Measurements from ENCODE around the gene SLC24A3.

The SLC24A3 gene

DNA sequence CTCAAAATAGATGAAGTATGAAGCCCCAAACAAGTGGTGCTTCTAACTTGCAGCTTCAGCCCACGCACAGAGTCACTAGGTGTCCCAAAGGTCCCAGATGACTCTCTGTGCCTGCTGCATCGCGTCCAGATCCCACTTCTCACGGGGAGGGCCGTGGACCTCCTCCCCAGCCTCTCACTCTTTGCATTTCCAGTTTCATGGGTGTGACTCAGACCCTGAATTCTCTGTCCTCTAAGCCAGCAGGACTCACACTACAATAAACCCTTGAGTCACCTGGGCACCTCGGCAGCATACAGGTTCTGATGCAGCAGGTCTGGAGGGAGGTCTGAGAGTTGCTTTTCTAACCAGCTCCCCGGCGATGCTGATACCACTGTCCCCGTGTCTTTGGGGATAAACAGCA lies 431.6 kb downstream of the SLC24A3 start:
- H3K27me3 ChIP-seq (ENCODE audit: control insufficient read depth in 3 of 3, insufficient read depth in 3 of 3, low read depth in 1 of 3, low read length in 3 of 3) = peaks cover 0 to 2% (median 0%) of the 10 kb centered on the region in 3 experiments
- H4K91ac ChIP-seq (ENCODE audit: low read depth, low read length, poor library complexity) = no peak overlapping the region
- no peak overlapping the region for H3K14ac ChIP-seq (ENCODE audit: low read length)
- no peak overlapping the region for H2BK5ac ChIP-seq (ENCODE audit: low read length)
- no peak overlapping the region for H2BK120ac ChIP-seq (ENCODE audit: low read depth, low read length)
- H3K23ac ChIP-seq (ENCODE audit: low read depth, low read length, poor library complexity) = no peak overlapping the region
- no peak overlapping the region for H3K18ac ChIP-seq (ENCODE audit: low read length)
- no peak overlapping the region for H2BK12ac ChIP-seq (ENCODE audit: low read length)
- no peak overlapping the region for H3K27ac ChIP-seq (replicated peaks; ENCODE audit: low read length)
- H2AFZ ChIP-seq (ENCODE audit: low read length) = no peak overlapping the region
- H3K4me3 ChIP-seq (ENCODE audit: low read length in 2 of 2) = no peak overlapping the region
- H3K4me2 ChIP-seq (ENCODE audit: insufficient read depth, low read length, poor library complexity, severe bottlenecking) = no peak overlapping the region
- no peaks in the 10 kb centered on the region for H3K79me1 ChIP-seq (ENCODE audit: low read depth, low read length)
- H4K8ac ChIP-seq (ENCODE audit: low read depth, low read length) = no peak overlapping the region
- no peak overlapping the region for H2AK5ac ChIP-seq (ENCODE audit: low read depth, low read length)
- H3K4ac ChIP-seq (ENCODE audit: low read length) = no peak overlapping the region
- H3K9ac ChIP-seq (ENCODE audit: low read depth, low read length, poor library complexity) = no peak overlapping the region
- H3K9me3 ChIP-seq (replicated peaks in 1 of 2; ENCODE audit: control insufficient read depth in 2 of 2, insufficient read depth in 1 of 2, low read depth in 1 of 2, low read length in 2 of 2) = no peaks in the 10 kb centered on the region
- no peak for DNase-seq (ENCODE audit: low spot score)
- H3K36me3 ChIP-seq (replicated peaks in 1 of 2; ENCODE audit: control insufficient read depth in 2 of 2, insufficient read depth in 2 of 2, low read length in 2 of 2) = no peaks in the 10 kb centered on the region
- no peaks in the 10 kb centered on the region for H3K4me1 ChIP-seq (ENCODE audit: control insufficient read depth in 2 of 2, insufficient read depth in 1 of 2, low read depth in 1 of 2, low read length in 2 of 2)
- WGBS, 2 donors (ENCODE audit: extremely low coverage in 2 of 2, insufficient read length in 2 of 2, insufficient replicate concordance in 1 of 2) = no CpG with 5 or more reads among the region's 9 CpGs
- no peak overlapping the region for H2BK15ac ChIP-seq (ENCODE audit: low read length)

DNA sequence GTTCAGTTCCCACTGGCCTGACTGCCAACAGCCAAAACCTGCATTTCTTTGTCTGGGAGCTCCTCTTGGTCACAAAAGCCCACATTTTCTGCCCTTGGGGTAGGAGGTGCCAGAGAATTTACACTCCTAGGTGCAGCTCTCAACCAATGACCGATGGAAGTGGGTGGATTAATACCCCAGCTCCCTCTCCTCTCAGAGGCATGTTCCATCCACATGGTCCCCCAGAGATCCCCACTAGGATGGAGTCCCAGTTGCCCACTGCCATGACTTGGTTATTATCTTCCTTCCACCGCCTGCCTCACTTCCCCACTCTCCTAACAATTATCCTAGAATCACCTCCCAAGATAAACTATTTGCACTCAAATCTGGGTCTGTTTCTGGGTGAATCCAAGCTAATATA lies 434.5 kb downstream of the SLC24A3 start:
- no peaks in the 10 kb centered on the region for H3K9me3 ChIP-seq (replicated peaks in 1 of 2; ENCODE audit: control insufficient read depth in 2 of 2, insufficient read depth in 1 of 2, low read depth in 1 of 2, low read length in 2 of 2)
- no CpG with 5 or more reads among the region's 2 CpGs for WGBS, 2 donors (ENCODE audit: extremely low coverage in 2 of 2, insufficient read length in 2 of 2, insufficient replicate concordance in 1 of 2)
- no peak overlapping the region for H3K14ac ChIP-seq (ENCODE audit: low read length)
- no peak for DNase-seq (ENCODE audit: low spot score)
- H4K91ac ChIP-seq (ENCODE audit: low read depth, low read length, poor library complexity) = no peak overlapping the region
- H3K4me2 ChIP-seq (ENCODE audit: insufficient read depth, low read length, poor library complexity, severe bottlenecking) = no peak overlapping the region
- H3K4ac ChIP-seq (ENCODE audit: low read length) = no peak overlapping the region
- no peak overlapping the region for H2BK12ac ChIP-seq (ENCODE audit: low read length)
- H3K23ac ChIP-seq (ENCODE audit: low read depth, low read length, poor library complexity) = no peak overlapping the region
- no peak overlapping the region for H2AK5ac ChIP-seq (ENCODE audit: low read depth, low read length)
- H3K4me1 ChIP-seq (ENCODE audit: control insufficient read depth in 2 of 2, insufficient read depth in 1 of 2, low read depth in 1 of 2, low read length in 2 of 2) = no peaks in the 10 kb centered on the region
- no peaks in the 10 kb centered on the region for H3K36me3 ChIP-seq (replicated peaks in 1 of 2; ENCODE audit: control insufficient read depth in 2 of 2, insufficient read depth in 2 of 2, low read length in 2 of 2)
- no peak overlapping the region for H3K18ac ChIP-seq (ENCODE audit: low read length)
- no peak overlapping the region for H2BK120ac ChIP-seq (ENCODE audit: low read depth, low read length)
- H2AFZ ChIP-seq (ENCODE audit: low read length) = no peak overlapping the region
- H4K8ac ChIP-seq (ENCODE audit: low read depth, low read length) = no peak overlapping the region
- no peak overlapping the region for H3K4me3 ChIP-seq (ENCODE audit: low read length in 2 of 2)
- no peaks in the 10 kb centered on the region for H3K79me1 ChIP-seq (ENCODE audit: low read depth, low read length)
- no peak overlapping the region for H3K9ac ChIP-seq (ENCODE audit: low read depth, low read length, poor library complexity)
- H2BK5ac ChIP-seq (ENCODE audit: low read length) = no peak overlapping the region
- H3K27ac ChIP-seq (replicated peaks; ENCODE audit: low read length) = no peak overlapping the region
- no peak overlapping the region for H2BK15ac ChIP-seq (ENCODE audit: low read length)
- H3K27me3 ChIP-seq (ENCODE audit: control insufficient read depth in 3 of 3, insufficient read depth in 3 of 3, low read depth in 1 of 3, low read length in 3 of 3) = peaks cover 0 to 2% (median 0%) of the 10 kb centered on the region in 3 experiments

DNA sequence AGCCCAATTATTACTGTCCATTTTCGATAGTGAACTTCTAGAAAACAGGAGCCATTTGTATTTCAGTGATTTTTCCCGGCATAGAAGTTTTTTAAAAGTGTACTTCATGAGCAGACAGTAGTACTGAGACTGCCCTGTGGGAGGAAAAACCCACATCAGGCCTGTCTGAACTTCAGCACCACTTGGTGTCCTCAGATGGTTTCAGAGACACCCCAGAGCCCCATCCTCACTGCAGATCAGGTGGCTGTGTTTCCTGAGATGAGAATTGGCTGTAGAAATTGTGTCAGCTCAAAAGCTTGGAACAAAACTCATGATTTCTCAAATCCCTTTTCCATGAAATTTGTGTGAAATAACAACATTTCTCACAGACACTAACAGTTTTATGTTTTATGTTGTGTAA lies 435.6 kb downstream of the SLC24A3 start:
- Histone ChIP-seq H2AK5ac (ENCODE audit: low read depth, low read length) (no peak overlapping the region), H2BK15ac (ENCODE audit: low read length) (no peak overlapping the region), H3K27ac (replicated peaks; ENCODE audit: low read length) (no peak overlapping the region), H4K8ac (ENCODE audit: low read depth, low read length) (no peak overlapping the region), H3K23ac (ENCODE audit: low read depth, low read length, poor library complexity) (no peak overlapping the region), H2BK120ac (ENCODE audit: low read depth, low read length) (no peak overlapping the region), H4K91ac (ENCODE audit: low read depth, low read length, poor library complexity) (no peak overlapping the region), H3K9ac (ENCODE audit: low read depth, low read length, poor library complexity) (no peak overlapping the region), H3K79me1 (ENCODE audit: low read depth, low read length) (no peaks in the 10 kb centered on the region), H3K27me3 (ENCODE audit: control insufficient read depth in 3 of 3, insufficient read depth in 3 of 3, low read depth in 1 of 3, low read length in 3 of 3) (peaks cover 0 to 2% (median 0%) of the 10 kb centered on the region in 3 experiments), H3K14ac (ENCODE audit: low read length) (no peak overlapping the region), H3K4me1 (ENCODE audit: control insufficient read depth in 2 of 2, insufficient read depth in 1 of 2, low read depth in 1 of 2, low read length in 2 of 2) (no peaks in the 10 kb centered on the region), H3K18ac (ENCODE audit: low read length) (no peak overlapping the region), H3K4ac (ENCODE audit: low read length) (no peak overlapping the region), H3K4me3 (ENCODE audit: low read length in 2 of 2) (no peak overlapping the region), H3K9me3 (replicated peaks in 1 of 2; ENCODE audit: control insufficient read depth in 2 of 2, insufficient read depth in 1 of 2, low read depth in 1 of 2, low read length in 2 of 2) (no peaks in the 10 kb centered on the region), H3K36me3 (replicated peaks in 1 of 2; ENCODE audit: control insufficient read depth in 2 of 2, insufficient read depth in 2 of 2, low read length in 2 of 2) (no peaks in the 10 kb centered on the region), H2AFZ (ENCODE audit: low read length) (no peak overlapping the region), H3K4me2 (ENCODE audit: insufficient read depth, low read length, poor library complexity, severe bottlenecking) (no peak overlapping the region), H2BK12ac (ENCODE audit: low read length) (no peak overlapping the region), H2BK5ac (ENCODE audit: low read length) (no peak overlapping the region)
- WGBS, 2 donors (ENCODE audit: extremely low coverage in 2 of 2, insufficient read length in 2 of 2, insufficient replicate concordance in 1 of 2) = no CpG with 5 or more reads among the region's 2 CpGs
- no peak for DNase-seq (ENCODE audit: low spot score)

- WGBS, 2 donors (ENCODE audit: extremely low coverage in 2 of 2, insufficient read length in 2 of 2, insufficient replicate concordance in 1 of 2) = no CpG with 5 or more reads among the region's 3 CpGs
- no peak overlapping the region for H2BK12ac ChIP-seq (ENCODE audit: low read length)
- H3K4me3 ChIP-seq (ENCODE audit: low read length in 2 of 2) = no peak overlapping the region
- no peaks in the 10 kb centered on the region for H3K36me3 ChIP-seq (replicated peaks in 1 of 2; ENCODE audit: control insufficient read depth in 2 of 2, insufficient read depth in 2 of 2, low read length in 2 of 2)
- H3K4me2 ChIP-seq (ENCODE audit: insufficient read depth, low read length, poor library complexity, severe bottlenecking) = no peak overlapping the region
- no peaks in the 10 kb centered on the region for H3K4me1 ChIP-seq (ENCODE audit: control insufficient read depth in 2 of 2, insufficient read depth in 1 of 2, low read depth in 1 of 2, low read length in 2 of 2)
- H2BK5ac ChIP-seq (ENCODE audit: low read length) = no peak overlapping the region
- H2AK5ac ChIP-seq (ENCODE audit: low read depth, low read length) = no peak overlapping the region
- no peak overlapping the region for H3K23ac ChIP-seq (ENCODE audit: low read depth, low read length, poor library complexity)
- H3K9ac ChIP-seq (ENCODE audit: low read depth, low read length, poor library complexity) = no peak overlapping the region
- no peak for DNase-seq (ENCODE audit: low spot score)
- H2BK15ac ChIP-seq (ENCODE audit: low read length) = no peak overlapping the region
- no peak overlapping the region for H3K27ac ChIP-seq (replicated peaks; ENCODE audit: low read length)
- H3K27me3 ChIP-seq (ENCODE audit: control insufficient read depth in 3 of 3, insufficient read depth in 3 of 3, low read depth in 1 of 3, low read length in 3 of 3) = peaks cover 0 to 2% (median 0%) of the 10 kb centered on the region in 3 experiments
- peak overlapping the region; percentile 27 for H2AFZ ChIP-seq (ENCODE audit: low read length)
- H4K8ac ChIP-seq (ENCODE audit: low read depth, low read length) = no peak overlapping the region
- no peaks in the 10 kb centered on the region for H3K9me3 ChIP-seq (replicated peaks in 1 of 2; ENCODE audit: control insufficient read depth in 2 of 2, insufficient read depth in 1 of 2, low read depth in 1 of 2, low read length in 2 of 2)
- H2BK120ac ChIP-seq (ENCODE audit: low read depth, low read length) = no peak overlapping the region
- no peak overlapping the region for H4K91ac ChIP-seq (ENCODE audit: low read depth, low read length, poor library complexity)
- H3K4ac ChIP-seq (ENCODE audit: low read length) = no peak overlapping the region
- no peak overlapping the region for H3K18ac ChIP-seq (ENCODE audit: low read length)
- no peaks in the 10 kb centered on the region for H3K79me1 ChIP-seq (ENCODE audit: low read depth, low read length)
- no peak overlapping the region for H3K14ac ChIP-seq (ENCODE audit: low read length)
These were observed 436.6 kb downstream of the SLC24A3 start for GRCh38 chr20:19649041-19649440.
